Measurements from ENCODE around the gene HEXA.

DNA sequence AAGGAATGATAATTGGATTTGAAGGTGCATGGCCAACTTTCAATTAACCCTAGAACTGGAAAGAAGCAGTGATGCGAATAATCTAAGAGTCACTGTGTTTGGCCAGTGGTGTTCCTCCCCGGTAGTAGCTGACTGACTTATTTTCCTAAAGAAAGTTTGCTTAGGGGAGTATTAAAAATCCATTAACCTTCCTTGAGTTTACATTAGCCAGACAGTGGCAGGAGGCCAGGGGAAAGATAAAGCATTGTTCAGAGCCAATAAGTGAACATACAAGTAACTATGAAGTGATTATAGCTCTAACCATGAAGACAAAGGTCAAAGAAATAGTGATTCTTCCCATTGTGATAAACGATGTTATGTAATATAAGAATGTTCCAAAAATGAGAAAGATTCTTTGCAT, 13.4 kb upstream of the HEXA start:
- TF ChIP-seq EZH2 (IDR thresholded peaks at IDR 0.05; ENCODE audit: low read length): no peak
- TF ChIP-seq, protein P1, sequence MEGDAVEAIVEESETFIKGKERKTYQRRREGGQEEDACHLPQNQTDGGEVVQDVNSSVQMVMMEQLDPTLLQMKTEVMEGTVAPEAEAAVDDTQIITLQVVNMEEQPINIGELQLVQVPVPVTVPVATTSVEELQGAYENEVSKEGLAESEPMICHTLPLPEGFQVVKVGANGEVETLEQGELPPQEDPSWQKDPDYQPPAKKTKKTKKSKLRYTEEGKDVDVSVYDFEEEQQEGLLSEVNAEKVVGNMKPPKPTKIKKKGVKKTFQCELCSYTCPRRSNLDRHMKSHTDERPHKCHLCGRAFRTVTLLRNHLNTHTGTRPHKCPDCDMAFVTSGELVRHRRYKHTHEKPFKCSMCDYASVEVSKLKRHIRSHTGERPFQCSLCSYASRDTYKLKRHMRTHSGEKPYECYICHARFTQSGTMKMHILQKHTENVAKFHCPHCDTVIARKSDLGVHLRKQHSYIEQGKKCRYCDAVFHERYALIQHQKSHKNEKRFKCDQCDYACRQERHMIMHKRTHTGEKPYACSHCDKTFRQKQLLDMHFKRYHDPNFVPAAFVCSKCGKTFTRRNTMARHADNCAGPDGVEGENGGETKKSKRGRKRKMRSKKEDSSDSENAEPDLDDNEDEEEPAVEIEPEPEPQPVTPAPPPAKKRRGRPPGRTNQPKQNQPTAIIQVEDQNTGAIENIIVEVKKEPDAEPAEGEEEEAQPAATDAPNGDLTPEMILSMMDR (optimal IDR thresholded peaks at IDR 0.05 in 1 of 3, IDR thresholded peaks at IDR 0.05 in 1 of 3, conservative IDR thresholded peaks at IDR 0.05 in 1 of 3; ENCODE audit: extremely low read depth in 1 of 3, insufficient read depth in 2 of 3, low read length in 3 of 3): no peak

Measured in keratinocyte (primary cell).